HepG2 (cell line): Measurements from ENCODE around the gene PDSS2. TPM values are rescaled to one million over a fixed set of nuclear protein-coding genes. Genes with fewer than 3 reads are reported as not detected.

Source experiments
- AHR ChIP-seq: IDR thresholded peaks from 2 replicates; pipeline ENCODE4 v1.6.1; 2018; ENCODE audit warnings: missing genetic modification reagents, missing compliant biosample characterization
- CHD4 ChIP-seq: fragments of 200-600 bp; sonication (generic); IDR thresholded peaks from 2 replicates; pipeline ENCODE4 v1.7.0; 2017; ENCODE audit warnings: mild to moderate bottlenecking, low read length, borderline replicate concordance
- CREB1 ChIP-seq, 2 experiments: fragments of 450-650 bp in 1 of 2; IDR thresholded peaks; 2 replicates each; pipeline ENCODE4 v1.6.1; 2016 to 2017; ENCODE audit warnings: control low read depth in 1 of 2, mild to moderate bottlenecking in 1 of 2, missing compliant biosample characterization in 1 of 2, missing genetic modification characterization in 1 of 2
- DNMT1 ChIP-seq: sonication (generic); formaldehyde crosslinking; IDR thresholded peaks from 2 replicates; pipeline ENCODE4 v1.5.1; 2020; ENCODE audit warnings: mild to moderate bottlenecking, missing genetic modification reagents
- FLYWCH1 ChIP-seq: sonication (generic); formaldehyde crosslinking; IDR thresholded peaks from 2 replicates; pipeline ENCODE4 v1.8.1; 2023; ENCODE audit warnings: mild to moderate bottlenecking, missing genetic modification reagents
- HOXD1 ChIP-seq: sonication (generic); formaldehyde crosslinking; IDR thresholded peaks from 2 replicates; pipeline ENCODE4 v1.5.0; 2020; ENCODE audit warnings: missing genetic modification reagents
- KAT8 ChIP-seq: IDR thresholded peaks from 2 replicates; pipeline ENCODE4 v1.6.1; 2016; ENCODE audit warnings: missing genetic modification reagents, missing compliant biosample characterization
- MAFF ChIP-seq: IDR thresholded peaks from 2 replicates; pipeline ENCODE4 v1.6.1; 2011; ENCODE audit warnings: low read depth, low read length, improper control_type of control experiment
- PHF8 ChIP-seq: sonication (generic); formaldehyde crosslinking; IDR thresholded peaks from 2 replicates; pipeline ENCODE4 v1.5.0; 2020; ENCODE audit warnings: missing genetic modification reagents
- POLR2AphosphoS2 ChIP-seq: IDR thresholded peaks from 2 replicates; pipeline ENCODE4 v1.6.1; 2011; ENCODE audit warnings: low read depth, low read length, improper control_type of control experiment
- PRMT3 ChIP-seq: sonication (generic); formaldehyde crosslinking; IDR thresholded peaks from 2 replicates; pipeline ENCODE4 v1.8.1; 2022; ENCODE audit warnings: low read depth, mild to moderate bottlenecking, moderate library complexity, missing genetic modification reagents, borderline replicate concordance
- PTBP1 ChIP-seq: fragments of 200-400 bp; formaldehyde crosslinking; IDR thresholded peaks from 2 replicates; pipeline ENCODE4 v1.6.1; 2018; ENCODE audit warnings: low read length, low read depth; ENCODE audit not compliant: poor library complexity, severe bottlenecking
- SMARCC2 ChIP-seq: fragments of 450-650 bp; IDR thresholded peaks from 2 replicates; pipeline ENCODE4 v1.6.1; 2017; ENCODE audit warnings: antibody characterized with exemption, mild to moderate bottlenecking
- SUZ12 ChIP-seq: fragments of 150-350 bp; IDR thresholded peaks from 2 replicates; pipeline ENCODE4 v1.6.1; 2014; ENCODE audit warnings: low read depth, low read length
- YEATS4 ChIP-seq: sonication (generic); formaldehyde crosslinking; IDR thresholded peaks from 2 replicates; pipeline ENCODE4 v1.4.0; 2020; ENCODE audit warnings: missing genetic modification reagents, borderline replicate concordance
- ZBTB7A ChIP-seq: sonication (generic); formaldehyde crosslinking; IDR thresholded peaks from 2 replicates; pipeline ENCODE4 v1.8.0; 2022; ENCODE audit warnings: mild to moderate bottlenecking, missing genetic modification reagents
- ZNF20 ChIP-seq: sonication (generic); formaldehyde crosslinking; IDR thresholded peaks from 2 replicates; pipeline ENCODE4 v1.4.0; 2020; ENCODE audit warnings: mild to moderate bottlenecking, moderate library complexity, missing genetic modification reagents
- ZNF235 ChIP-seq: sonication (generic); formaldehyde crosslinking; IDR thresholded peaks from 2 replicates; pipeline ENCODE4 v1.8.1; 2023; ENCODE audit warnings: mild to moderate bottlenecking, missing genetic modification reagents, borderline replicate concordance
- ZNF264 ChIP-seq: sonication (generic); formaldehyde crosslinking; IDR thresholded peaks from 2 replicates; pipeline ENCODE4 v1.4.0; 2020; ENCODE audit warnings: missing genetic modification reagents
- ZNF441 ChIP-seq: sonication (generic); formaldehyde crosslinking; IDR thresholded peaks from 2 replicates; pipeline ENCODE4 v1.7.0; 2021; ENCODE audit warnings: missing genetic modification reagents, borderline replicate concordance
- ZNF501 ChIP-seq: sonication (generic); formaldehyde crosslinking; IDR thresholded peaks from 2 replicates; pipeline ENCODE4 v1.5.1; 2020; ENCODE audit warnings: mild to moderate bottlenecking, moderate library complexity, missing genetic modification reagents
- ZNF510 ChIP-seq: sonication (generic); formaldehyde crosslinking; IDR thresholded peaks from 2 replicates; pipeline ENCODE4 v1.4.0; 2020; ENCODE audit warnings: low read depth, mild to moderate bottlenecking, missing genetic modification reagents
- ZNF569 ChIP-seq: sonication (generic); formaldehyde crosslinking; IDR thresholded peaks from 2 replicates; pipeline ENCODE4 v1.5.0; 2020; ENCODE audit warnings: mild to moderate bottlenecking, missing genetic modification reagents, moderate library complexity, borderline replicate concordance
- ZNF674 ChIP-seq: sonication (generic); formaldehyde crosslinking; IDR thresholded peaks from 2 replicates; pipeline ENCODE4 v1.5.0; 2020; ENCODE audit warnings: low read depth, mild to moderate bottlenecking, missing genetic modification reagents
- polyA plus RNA-seq, 8 experiments: library from polyadenylated mRNA; depleted of rRNA in 3 of 8; stranded (reverse) in 7 of 8; unstranded in 1 of 8; fragments of >200 nt; fragmentation: Illumina TruSeq in 4 of 8; extraction: Trizol in 4 of 8; gene quantifications; 2 replicates each; pipeline versions ENCODE4 v1.2.1 to v1.2.3, GENCODE V29; 2011 to 2016; ENCODE audit warnings: low read depth in 4 of 8, missing spikeins in 1 of 8, mixed read lengths in 1 of 8; ENCODE audit not compliant: insufficient read depth in 1 of 8
- total RNA-seq, 5 experiments: library from RNA; depleted of rRNA; stranded (reverse); fragments of >200 nt; fragmentation: Illumina TruSeq; extraction: Trizol; gene quantifications; 2 replicates each; pipeline ENCODE4 v1.2.3, GENCODE V29; 2016; ENCODE audit warnings: low read depth in 1 of 5
- TF ChIP-seq, protein P1 (sequence below): sonication (generic); formaldehyde crosslinking; IDR thresholded peaks from 2 replicates; pipeline ENCODE4 v1.8.1; 2023; ENCODE audit warnings: mild to moderate bottlenecking, missing genetic modification reagents, borderline replicate concordance
- TF ChIP-seq, protein P2 (sequence below): sonication (generic); formaldehyde crosslinking; IDR thresholded peaks from 2 replicates; pipeline ENCODE4 v1.4.0; 2020; ENCODE audit warnings: missing genetic modification reagents

Gene PDSS2
- total and polyA plus RNA-seq, 2 of the 13 experiments (the other 11 are each of a cell fraction or from before 2014, with no cell fraction given) = 16.2 to 17.0 TPM

DNA sequence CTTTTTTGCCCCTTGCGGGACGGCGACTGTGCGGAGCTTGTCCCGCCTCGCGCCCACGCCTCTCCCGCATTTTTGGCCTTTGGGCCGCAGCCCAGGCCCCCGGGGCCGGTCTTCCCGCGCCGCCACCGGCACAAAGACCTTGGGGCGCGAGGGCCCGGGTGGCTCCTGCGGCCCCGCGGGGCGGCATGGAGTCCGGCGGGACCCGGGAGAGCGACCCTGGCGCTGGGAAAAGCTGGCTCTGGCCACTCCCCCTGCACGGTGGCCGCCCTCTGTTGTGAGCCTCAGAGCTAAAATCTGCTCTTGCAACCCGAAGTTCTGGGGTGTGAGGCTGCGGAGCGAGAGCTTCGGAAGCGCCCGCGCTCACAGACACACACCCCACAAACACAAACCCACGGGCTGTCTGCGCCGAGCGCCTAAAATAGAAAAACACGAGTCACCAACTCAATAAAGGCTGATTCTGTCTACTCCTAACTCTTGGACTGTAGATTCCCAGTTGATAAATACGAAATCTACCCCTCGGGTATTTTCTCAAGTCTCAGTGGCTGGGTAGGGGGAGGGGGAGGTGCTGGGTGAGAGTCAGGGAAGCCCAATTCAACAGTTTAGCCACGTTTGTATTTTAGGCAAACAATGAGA is 343.6 kb downstream of the PDSS2 start (continued):
- TF ChIP-seq CREB1 (IDR thresholded peaks at IDR 0.05) (no peak), CREB1 (CRISPR knock-in tag; IDR thresholded peaks at IDR 0.05) (peak; percentile 18; the same call in 1 of the 2 replicates), ZNF501 (CRISPR knock-in tag) (peak; percentile 93), KAT8 (CRISPR knock-in tag) (peak; percentile 53; the same call in 1 of the 2 replicates), SUZ12 (no peak), HOXD1 (no peak), YEATS4 (peak; percentile 72), ZNF569 (CRISPR knock-in tag) (no peak), PRMT3 (CRISPR knock-in tag) (no peak), ZBTB7A (CRISPR knock-in tag) (no peak), POLR2AphosphoS2 (no peak), ZNF674 (CRISPR knock-in tag) (no peak), ZNF441 (no peak), ZNF264 (CRISPR knock-in tag) (no peak; the same call in 1 of the 2 replicates), PHF8 (CRISPR knock-in tag) (peak; percentile 83), MAFF (no peak), PTBP1 (peak; percentile 62), ZNF235 (CRISPR knock-in tag) (no peak), CHD4 (no peak), ZNF20 (CRISPR knock-in tag) (no peak), DNMT1 (CRISPR knock-in tag) (no peak), FLYWCH1 (CRISPR knock-in tag) (no peak), ZNF510 (CRISPR knock-in tag) (no peak), SMARCC2 (no peak), AHR (CRISPR knock-in tag) (0 out of 2 replicates have a peak, but pooled peaks have one; percentile 58)
- TF ChIP-seq, protein P1, sequence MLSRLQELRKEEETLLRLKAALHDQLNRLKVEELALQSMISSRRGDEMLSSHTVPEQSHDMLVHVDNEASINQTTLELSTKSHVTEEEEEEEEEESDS (CRISPR knock-in tag) = peak; percentile 86
- TF ChIP-seq, protein P2, sequence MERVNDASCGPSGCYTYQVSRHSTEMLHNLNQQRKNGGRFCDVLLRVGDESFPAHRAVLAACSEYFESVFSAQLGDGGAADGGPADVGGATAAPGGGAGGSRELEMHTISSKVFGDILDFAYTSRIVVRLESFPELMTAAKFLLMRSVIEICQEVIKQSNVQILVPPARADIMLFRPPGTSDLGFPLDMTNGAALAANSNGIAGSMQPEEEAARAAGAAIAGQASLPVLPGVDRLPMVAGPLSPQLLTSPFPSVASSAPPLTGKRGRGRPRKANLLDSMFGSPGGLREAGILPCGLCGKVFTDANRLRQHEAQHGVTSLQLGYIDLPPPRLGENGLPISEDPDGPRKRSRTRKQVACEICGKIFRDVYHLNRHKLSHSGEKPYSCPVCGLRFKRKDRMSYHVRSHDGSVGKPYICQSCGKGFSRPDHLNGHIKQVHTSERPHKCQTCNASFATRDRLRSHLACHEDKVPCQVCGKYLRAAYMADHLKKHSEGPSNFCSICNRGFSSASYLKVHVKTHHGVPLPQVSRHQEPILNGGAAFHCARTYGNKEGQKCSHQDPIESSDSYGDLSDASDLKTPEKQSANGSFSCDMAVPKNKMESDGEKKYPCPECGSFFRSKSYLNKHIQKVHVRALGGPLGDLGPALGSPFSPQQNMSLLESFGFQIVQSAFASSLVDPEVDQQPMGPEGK = 0 out of 2 replicates have a peak, but pooled peaks have one; percentile 43
